Loucy (cell line): ENCODE measurements around the gene KRTAP10-1.

ENCODE experiments used
- H2AFZ ChIP-seq: fragments of 200-600 bp; sonication (generic); 2 replicates; pipeline ENCODE4 v1.6.0; 2016; ENCODE audit warnings: antibody characterized with exemption, mild to moderate bottlenecking, low read length, moderate library complexity
- H3F3A ChIP-seq: fragments of 200-600 bp; 2 replicates; pipeline ENCODE4 v1.6.0; 2016; ENCODE audit warnings: antibody characterized with exemption, low read depth, mild to moderate bottlenecking
- H3K27me3 ChIP-seq: fragments of 200-600 bp; sonication (generic); 2 replicates; pipeline ENCODE4 v1.6.1; 2014; ENCODE audit warnings: low read length, mild to moderate bottlenecking; ENCODE audit not compliant: insufficient read depth, poor library complexity, severe bottlenecking
- H3K36me3 ChIP-seq: fragments of 200-600 bp; sonication (generic); 2 replicates; pipeline ENCODE4 v1.6.1; 2016; ENCODE audit warnings: low read length; ENCODE audit not compliant: insufficient read depth
- H3K4me1 ChIP-seq: fragments of 200-600 bp; sonication (generic); 2 replicates; pipeline ENCODE4 v1.5.1; 2014; ENCODE audit warnings: low read length, mild to moderate bottlenecking; ENCODE audit not compliant: insufficient read depth, poor library complexity, severe bottlenecking
- H3K4me2 ChIP-seq: fragments of 200-600 bp; sonication (generic); 2 replicates; pipeline ENCODE4 v1.6.0; 2014; ENCODE audit warnings: antibody characterized with exemption, low read length, low read depth, mild to moderate bottlenecking; ENCODE audit not compliant: poor library complexity, severe bottlenecking
- H3K4me3 ChIP-seq: fragments of 200-600 bp; sonication (generic); 2 replicates; pipeline ENCODE4 v1.5.1; 2014; ENCODE audit warnings: low read length, mild to moderate bottlenecking, mixed read lengths; ENCODE audit not compliant: poor library complexity, severe bottlenecking
- H3K79me2 ChIP-seq: fragments of 200-600 bp; sonication (generic); 2 replicates; pipeline ENCODE4 v1.6.1; 2014; ENCODE audit warnings: low read length; ENCODE audit not compliant: insufficient read depth
- H3K9ac ChIP-seq: fragments of 200-600 bp; sonication (generic); 2 replicates; pipeline ENCODE4 v1.6.0; 2014; ENCODE audit warnings: mild to moderate bottlenecking, low read depth, low read length, moderate library complexity; ENCODE audit not compliant: poor library complexity, severe bottlenecking
- H3K9me2 ChIP-seq: fragments of 200-600 bp; sonication (generic); replicated peaks from 2 replicates; pipeline ENCODE4 v1.6.1; 2016; ENCODE audit warnings: low read depth, low read length, mixed read lengths
- H3K9me3 ChIP-seq: fragments of 200-600 bp; sonication (generic); 2 replicates; pipeline ENCODE4 v1.6.1; 2014; ENCODE audit warnings: mild to moderate bottlenecking, antibody characterized with exemption, low read length, low read depth; ENCODE audit not compliant: insufficient read depth
- H4K20me1 ChIP-seq: fragments of 200-600 bp; sonication (generic); 2 replicates; pipeline ENCODE4 v1.6.0; 2014; ENCODE audit warnings: antibody characterized with exemption, low read length, mild to moderate bottlenecking; ENCODE audit not compliant: insufficient read depth, poor library complexity, severe bottlenecking
- EZH2phosphoT487 ChIP-seq: fragments of 200-600 bp; IDR thresholded peaks from 2 replicates; pipeline ENCODE4 v1.6.1; 2018; ENCODE audit warnings: antibody characterized with exemption, mild to moderate bottlenecking, moderate library complexity, borderline replicate concordance
- TF ChIP-seq, protein P1 (sequence below): fragments of 200-600 bp; sonication (generic); conservative IDR thresholded peaks from 2 replicates; pipeline ENCODE4 v1.5.1; 2014; ENCODE audit warnings: mild to moderate bottlenecking, antibody characterized with exemption, low read length

KRTAP10-1 gene

DNA sequence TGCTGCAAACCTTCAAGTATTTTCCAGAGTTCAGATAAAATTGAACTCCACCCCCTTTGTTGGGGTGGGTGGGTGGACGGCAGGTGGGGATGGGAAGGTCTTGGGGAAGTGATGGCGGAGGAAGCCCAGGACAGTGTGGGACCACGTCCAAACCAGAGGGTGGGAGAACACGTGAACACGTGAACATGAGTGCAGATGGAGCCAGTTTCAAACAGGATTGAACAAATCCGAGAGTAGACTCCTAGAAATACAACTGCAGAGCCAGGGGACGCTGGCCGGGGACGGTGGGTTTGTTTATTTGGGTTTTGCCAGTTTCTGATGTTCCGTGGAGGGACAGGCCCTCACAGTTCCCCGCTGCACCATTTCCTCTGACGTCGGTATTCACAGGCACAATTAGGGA, 8.4 kb upstream of the KRTAP10-1 start:
- Histone ChIP-seq H3K27me3 (no peaks in the 10 kb centered on the region), H3K4me2 (no peak overlapping the region), H3K9me2 (no peaks in the 10 kb centered on the region), H3K9me3 (peaks cover 6% of the 10 kb centered on the region; the same call in 1 of the 2 replicates), H2AFZ (no peak overlapping the region), H3K4me1 (no peaks in the 10 kb centered on the region), H3K79me2 (no peaks in the 10 kb centered on the region), H3F3A (no peaks in the 10 kb centered on the region), H4K20me1 (no peaks in the 10 kb centered on the region), H3K9ac (no peak overlapping the region), H3K36me3 (no peaks in the 10 kb centered on the region), H3K4me3 (no peak overlapping the region)
- TF ChIP-seq, protein P1, sequence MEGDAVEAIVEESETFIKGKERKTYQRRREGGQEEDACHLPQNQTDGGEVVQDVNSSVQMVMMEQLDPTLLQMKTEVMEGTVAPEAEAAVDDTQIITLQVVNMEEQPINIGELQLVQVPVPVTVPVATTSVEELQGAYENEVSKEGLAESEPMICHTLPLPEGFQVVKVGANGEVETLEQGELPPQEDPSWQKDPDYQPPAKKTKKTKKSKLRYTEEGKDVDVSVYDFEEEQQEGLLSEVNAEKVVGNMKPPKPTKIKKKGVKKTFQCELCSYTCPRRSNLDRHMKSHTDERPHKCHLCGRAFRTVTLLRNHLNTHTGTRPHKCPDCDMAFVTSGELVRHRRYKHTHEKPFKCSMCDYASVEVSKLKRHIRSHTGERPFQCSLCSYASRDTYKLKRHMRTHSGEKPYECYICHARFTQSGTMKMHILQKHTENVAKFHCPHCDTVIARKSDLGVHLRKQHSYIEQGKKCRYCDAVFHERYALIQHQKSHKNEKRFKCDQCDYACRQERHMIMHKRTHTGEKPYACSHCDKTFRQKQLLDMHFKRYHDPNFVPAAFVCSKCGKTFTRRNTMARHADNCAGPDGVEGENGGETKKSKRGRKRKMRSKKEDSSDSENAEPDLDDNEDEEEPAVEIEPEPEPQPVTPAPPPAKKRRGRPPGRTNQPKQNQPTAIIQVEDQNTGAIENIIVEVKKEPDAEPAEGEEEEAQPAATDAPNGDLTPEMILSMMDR, result no peak
- TF ChIP-seq EZH2phosphoT487, result no peak

DNA sequence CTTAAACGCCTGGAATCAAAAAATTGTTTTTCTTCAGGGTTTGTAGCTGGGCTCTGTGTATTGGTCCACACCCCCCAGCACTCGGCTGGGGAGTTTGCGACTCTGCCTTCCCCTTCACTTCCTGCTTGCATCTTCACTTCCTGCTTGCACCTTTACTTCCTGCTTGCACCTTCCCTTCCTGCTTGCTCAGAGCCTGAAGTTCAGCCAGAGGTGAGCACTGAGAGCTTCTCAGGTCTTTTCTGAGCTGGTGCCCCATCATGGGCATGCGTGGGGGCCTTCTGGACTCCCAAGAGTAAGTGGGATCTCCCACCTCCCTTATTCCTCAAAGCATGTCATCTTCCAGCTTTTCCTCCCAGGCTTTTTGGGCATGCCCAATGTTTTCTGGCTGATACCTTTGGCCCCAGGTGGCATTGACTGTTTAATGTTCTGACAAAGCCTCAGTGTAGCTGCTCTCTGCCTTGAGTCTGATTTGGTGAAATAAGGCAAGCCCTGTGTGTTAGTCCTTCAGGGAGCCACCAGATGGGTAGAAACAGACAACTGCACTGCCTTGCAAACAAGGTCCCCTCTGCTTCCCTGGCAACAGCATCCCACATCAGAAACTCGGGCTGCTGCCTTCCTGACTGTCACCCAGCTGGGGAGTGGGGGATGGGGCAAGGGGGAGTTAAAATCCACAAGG, 7.8 kb upstream of the KRTAP10-1 start:
- no peaks in the 10 kb centered on the region for H3K27me3 ChIP-seq
- no peaks in the 10 kb centered on the region for H3K79me2 ChIP-seq
- no peak overlapping the region for H3K4me3 ChIP-seq
- peak overlapping the region; percentile 0; the same call in 1 of the 2 replicates for H2AFZ ChIP-seq
- TF ChIP-seq, protein P1, result no peak
- no peak for TF ChIP-seq EZH2phosphoT487
- no peaks in the 10 kb centered on the region for H3K36me3 ChIP-seq
- H3F3A ChIP-seq, result no peaks in the 10 kb centered on the region
- H3K9me2 ChIP-seq, result no peaks in the 10 kb centered on the region
- H3K4me1 ChIP-seq, result no peaks in the 10 kb centered on the region
- no peak overlapping the region for H3K9ac ChIP-seq
- H3K4me2 ChIP-seq, result no peak overlapping the region
- no peaks in the 10 kb centered on the region for H4K20me1 ChIP-seq
- H3K9me3 ChIP-seq, result peaks cover 6% of the 10 kb centered on the region; the same call in 1 of the 2 replicates

DNA sequence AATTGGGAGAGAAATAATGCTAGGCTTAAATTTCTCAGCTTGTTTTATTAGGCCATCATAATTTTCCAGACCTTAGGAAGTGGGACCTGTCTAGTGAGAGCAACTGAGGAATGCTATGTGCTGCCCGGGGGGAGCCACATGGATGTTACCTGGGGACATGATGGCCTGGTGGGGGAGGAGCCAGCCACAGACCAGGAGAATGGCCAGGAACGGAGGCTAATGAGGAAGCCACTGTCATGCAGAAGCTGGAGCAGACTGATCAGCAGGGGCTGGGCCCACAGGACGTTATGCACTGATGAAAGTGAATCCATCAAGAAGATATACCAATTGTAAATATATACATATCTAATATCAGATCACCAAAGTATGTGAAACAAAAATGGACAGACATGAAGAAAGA, 4.6 kb upstream of the KRTAP10-1 start:
- TF ChIP-seq, protein P1, result no peak
- TF ChIP-seq EZH2phosphoT487, result no peak
- no peaks in the 10 kb centered on the region for H3K36me3 ChIP-seq
- peaks cover 6% of the 10 kb centered on the region; the same call in 1 of the 2 replicates for H3K9me3 ChIP-seq
- no peak overlapping the region for H3K4me2 ChIP-seq
- H3F3A ChIP-seq, result no peaks in the 10 kb centered on the region
- no peak overlapping the region for H2AFZ ChIP-seq
- H4K20me1 ChIP-seq, result no peaks in the 10 kb centered on the region
- no peaks in the 10 kb centered on the region for H3K4me1 ChIP-seq
- H3K9ac ChIP-seq, result no peak overlapping the region
- H3K27me3 ChIP-seq, result no peaks in the 10 kb centered on the region
- H3K9me2 ChIP-seq, result no peaks in the 10 kb centered on the region
- H3K4me3 ChIP-seq, result no peak overlapping the region
- H3K79me2 ChIP-seq, result no peaks in the 10 kb centered on the region
